GM21381 (cell line): ENCODE data around the gene RHPN2.

Source experiments
- ATAC-seq: cut with Tn5 transposase; IDR thresholded peaks from one replicate; pipeline ENCODE4 v1.9.1; 2021; ENCODE audit warnings: mild to moderate bottlenecking, moderate library complexity; ENCODE audit not compliant: unreplicated experiment

The RHPN2 gene

GRCh38 chr19:33064792-33065550 lies at the start of gene RHPN2:
Gene RHPN2, minus strand, starts transcription at chr19:33064888. Its CDS starts 36 bp downstream, at chr19:33064852.
- ATAC-seq = peak; percentile 81

- no peak for ATAC-seq
Observed at GRCh38 chr19:33114312-33114711, 49.6 kb upstream of the RHPN2 start.

GRCh38 chr19:33111587-33111986 lies 46.9 kb upstream of the RHPN2 start:
- ATAC-seq = no peak

DNA sequence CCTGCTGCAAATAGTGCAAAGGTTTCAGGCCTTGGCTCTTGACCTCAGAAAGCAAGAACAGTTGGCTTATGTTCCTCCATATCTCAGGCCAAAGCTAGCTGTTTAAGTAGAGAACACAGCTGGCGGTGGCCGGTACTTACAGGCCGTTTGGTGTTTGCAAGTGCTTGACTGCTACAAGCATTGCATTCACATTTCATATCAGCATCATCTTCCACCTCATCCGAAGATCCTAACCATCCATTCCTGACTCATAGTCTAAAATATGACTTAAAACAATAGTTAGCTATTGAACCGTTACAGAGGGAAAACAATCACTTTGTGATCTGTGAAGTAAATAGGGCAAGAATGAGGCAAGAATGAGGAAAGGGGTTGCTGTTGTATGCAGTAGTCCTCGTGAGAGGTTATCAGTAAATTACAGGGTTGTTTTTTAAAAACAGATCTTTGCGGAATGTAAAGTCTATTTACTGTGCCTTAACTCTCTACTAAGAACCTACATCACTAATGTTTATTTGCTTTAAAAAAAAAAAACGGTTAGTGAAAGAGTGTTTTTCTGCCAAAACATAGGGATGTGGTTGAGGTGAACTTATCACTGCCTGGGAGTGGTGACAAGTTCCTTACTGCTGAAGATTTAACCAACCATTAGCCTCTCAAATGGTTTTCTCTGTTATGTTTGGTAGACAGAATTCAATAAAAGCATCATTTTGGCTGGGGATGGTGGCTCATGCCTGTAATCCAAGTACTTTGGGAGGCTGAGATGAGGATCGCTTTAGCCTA lies 45.6 kb upstream of the RHPN2 start:
- no peak for ATAC-seq

- no peak for ATAC-seq
Observed at GRCh38 chr19:33108161-33108560, 43.5 kb upstream of the RHPN2 start.

GRCh38 chr19:33102893-33103292 lies 38.2 kb upstream of the RHPN2 start:
- ATAC-seq = no peak

- no peak for ATAC-seq
Observed at GRCh38 chr19:33100894-33101644, 36.4 kb upstream of the RHPN2 start.

DNA sequence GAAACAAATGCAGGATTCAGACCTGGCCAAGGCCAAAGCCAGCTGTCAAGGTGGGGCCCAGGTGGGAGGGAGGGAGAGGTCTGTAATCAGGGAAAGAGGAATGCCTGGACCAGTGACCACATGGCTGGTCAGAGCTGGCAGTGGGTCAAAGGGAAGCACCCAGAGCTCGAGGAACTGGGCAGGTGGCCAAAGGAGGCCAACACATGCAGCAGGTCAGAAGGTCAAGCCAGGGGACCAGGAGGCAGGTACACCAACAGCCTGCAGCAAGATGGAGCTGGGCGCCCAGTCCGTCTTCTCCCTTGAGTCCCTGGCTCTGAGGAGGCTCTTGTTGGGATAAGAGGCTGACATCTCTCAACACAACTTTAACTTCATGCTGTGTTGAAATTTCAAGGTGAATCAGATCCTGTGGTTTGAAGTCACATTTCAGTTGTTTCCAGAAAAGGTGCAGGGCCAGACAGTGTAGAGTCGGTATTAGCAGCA lies 33.4 kb upstream of the RHPN2 start:
- no peak for ATAC-seq

DNA sequence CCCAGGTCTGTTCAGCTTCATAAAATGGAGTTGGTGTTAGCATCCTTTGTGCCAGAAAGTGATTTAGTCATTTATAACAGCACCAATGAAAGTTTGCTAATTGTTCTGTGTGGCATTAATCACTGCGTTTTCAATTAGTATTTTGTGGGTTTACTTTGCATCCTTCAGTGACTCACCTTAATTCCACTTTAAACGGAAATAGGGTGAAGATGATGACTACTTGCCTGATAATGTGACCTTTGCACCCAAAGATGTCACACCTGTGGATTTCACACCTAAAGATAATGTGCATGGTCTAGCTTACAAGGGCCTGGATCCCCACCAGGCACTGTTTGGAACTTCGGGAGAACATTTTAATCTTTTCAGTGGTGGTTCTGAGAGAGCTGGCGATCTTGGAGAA lies 31.3 kb upstream of the RHPN2 start:
- no peak for ATAC-seq

DNA sequence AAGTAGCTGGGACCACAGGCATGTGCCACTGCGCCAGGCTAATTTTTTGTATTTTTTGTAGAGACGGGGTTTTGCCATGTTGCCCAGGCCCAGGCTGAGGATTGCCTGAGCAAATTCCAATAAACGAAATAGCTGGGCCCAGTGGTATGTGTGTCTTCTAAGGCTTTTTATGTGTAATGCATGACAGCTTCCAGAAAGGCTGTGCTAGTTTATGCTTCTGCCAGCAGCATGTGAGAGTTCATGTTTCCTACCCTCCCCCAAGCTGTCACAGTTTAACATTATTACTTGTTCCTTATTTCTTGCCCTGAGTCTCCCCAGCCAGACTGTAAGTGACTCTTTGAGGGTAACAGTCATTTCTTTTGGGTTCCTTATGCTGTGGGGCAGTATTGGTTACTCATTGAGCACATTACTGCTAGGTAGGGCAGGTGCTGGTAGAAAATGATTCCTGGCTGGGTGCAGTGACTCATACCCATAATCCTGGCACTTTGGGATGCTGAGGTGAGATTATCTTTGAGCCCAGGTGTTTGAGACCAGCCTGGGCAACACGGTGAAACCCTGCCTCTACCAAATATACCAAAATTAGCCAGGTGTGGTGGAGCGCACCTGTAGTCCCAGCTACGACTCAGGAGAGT lies 29.9 kb upstream of the RHPN2 start:
- no peak for ATAC-seq

DNA sequence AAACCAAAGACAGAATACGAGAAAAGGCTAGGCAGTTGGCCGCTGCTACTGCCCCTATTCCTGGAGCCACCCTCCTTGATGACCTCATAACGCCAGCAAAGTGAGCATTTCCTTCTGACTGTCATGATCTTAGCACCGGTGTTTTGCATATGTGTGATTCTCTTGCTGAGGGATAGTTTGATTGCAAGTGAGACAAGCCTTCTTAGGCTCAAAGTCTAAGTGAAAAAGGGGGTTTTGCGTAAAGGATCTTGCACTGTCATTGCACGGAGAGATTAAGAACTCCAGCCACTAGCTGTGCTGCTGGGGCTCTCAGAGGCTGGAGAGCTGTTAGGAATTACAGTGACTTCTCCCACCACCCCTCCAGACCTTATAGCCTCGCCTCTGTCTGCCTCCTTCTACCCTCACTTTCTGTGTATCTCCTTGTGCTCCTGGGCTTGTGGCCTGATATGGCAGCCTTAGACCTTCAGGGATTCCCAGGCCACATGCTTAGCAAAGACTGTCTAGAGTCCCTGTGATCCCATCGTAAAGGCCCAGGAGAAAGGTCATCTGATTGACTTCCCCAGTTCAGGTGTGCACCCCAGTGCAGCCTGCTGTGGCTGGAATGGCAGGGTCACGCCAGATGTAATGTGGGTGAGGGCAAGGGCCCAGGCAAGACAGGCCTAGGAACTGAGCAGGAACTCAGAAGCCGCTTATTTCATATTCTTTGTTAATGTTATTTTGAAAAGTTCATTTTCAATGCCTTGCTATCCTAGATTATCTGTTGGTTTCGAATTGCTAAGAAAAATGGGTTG lies 28.9 kb upstream of the RHPN2 start:
- no peak for ATAC-seq

GRCh38 chr19:33090179-33090578 lies 25.5 kb upstream of the RHPN2 start:
- no peak for ATAC-seq

GRCh38 chr19:33089010-33089409 lies 24.3 kb upstream of the RHPN2 start:
- no peak for ATAC-seq

- ATAC-seq = no peak
Observed at GRCh38 chr19:33086955-33087354, 22.3 kb upstream of the RHPN2 start.

DNA sequence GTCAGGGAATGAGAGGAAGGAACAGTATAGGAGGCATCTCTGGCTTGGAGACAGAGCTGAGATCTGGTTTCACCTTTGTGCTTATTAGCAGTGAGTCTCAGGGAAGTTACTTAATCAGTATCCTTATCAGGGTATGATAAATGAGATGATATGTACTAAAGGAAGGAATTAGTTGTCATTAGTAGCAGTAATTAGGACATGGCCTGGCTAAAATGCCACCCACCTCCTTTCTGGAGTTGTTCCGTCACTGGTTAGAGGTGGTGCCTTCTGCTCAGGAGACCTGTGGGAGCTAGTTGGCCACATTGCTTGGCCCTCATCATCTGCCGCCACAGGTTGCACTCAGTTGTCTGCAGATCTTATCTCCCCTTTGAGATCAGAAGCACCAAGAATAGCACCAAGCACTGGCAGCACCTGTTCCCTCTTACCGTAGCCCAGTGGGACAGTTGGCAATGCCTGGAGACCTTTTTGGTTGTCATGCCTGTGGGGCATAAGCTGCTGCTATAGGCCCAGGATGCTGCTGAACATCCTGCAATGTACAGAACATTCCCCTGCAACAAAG lies 21.0 kb upstream of the RHPN2 start:
- ATAC-seq = no peak

DNA sequence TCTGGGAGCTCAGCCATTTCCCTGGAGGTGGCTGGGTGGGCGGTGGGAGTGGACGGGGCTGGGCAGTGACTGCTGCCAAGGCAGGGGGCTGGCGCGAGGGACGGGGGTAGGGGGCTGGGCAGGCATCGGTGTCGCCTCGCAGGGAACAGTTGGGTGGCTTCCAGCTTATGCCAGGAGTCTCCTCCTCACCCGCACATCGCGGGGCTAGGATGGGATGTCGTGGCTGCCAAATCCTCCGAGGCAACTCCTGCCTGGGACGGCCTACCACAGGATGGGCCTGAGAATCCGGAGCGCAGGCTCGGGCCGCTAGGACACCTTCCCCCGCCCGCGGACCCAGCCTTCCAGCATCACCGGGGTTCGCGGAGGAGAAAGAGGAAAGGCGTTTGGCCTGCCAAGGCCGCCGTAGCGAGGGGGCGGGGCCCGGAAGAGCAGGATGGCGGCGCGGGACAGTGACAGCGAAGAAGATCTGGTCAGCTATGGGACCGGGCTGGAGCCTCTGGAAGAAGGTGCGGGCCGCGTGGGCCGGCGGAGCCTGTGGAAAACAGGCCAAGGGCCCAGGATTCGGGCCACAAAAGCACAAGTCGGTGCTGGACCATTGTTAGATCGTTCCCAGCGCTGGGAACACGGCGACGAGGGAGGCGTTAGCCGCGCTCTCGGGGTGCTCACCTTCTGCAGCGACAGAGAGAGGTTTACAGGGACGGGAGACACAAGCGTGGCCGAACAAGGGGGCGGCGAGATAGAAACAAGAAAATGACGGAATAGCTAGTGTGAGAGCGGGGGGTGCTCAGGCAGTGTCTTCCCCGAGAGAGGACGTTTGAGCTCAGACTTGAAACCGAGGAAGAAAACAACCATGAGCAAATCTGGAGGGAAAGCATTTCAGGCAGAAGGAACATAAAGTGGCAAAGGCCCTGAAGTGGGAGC lies 16.3 kb upstream of the RHPN2 start, which contains the start of gene GPATCH1:
GPATCH1 (plus strand) TSS at position 421 of the 921 bp plus-strand sequence; CDS start at position 434, 13 bp downstream.
- ATAC-seq = peak; percentile 93

DNA sequence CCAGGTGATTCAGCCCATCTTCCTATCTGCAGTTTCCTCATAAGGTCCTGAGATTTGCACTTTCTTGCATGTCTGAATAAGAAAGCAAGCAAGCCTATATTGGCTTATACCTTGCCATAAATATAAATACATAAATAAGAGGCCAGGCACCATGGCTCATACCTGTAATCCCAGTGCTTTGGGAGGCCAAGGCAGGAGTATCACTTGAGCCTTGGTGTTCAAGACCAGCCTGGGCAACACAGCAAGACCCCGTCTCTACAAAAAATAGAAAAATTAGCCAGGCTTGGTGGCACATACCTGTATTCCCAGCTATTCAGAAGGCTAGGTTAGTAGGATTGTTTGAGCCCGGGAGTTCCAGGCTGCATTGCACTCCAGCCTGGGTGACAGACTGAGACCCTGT lies 10.8 kb upstream of the RHPN2 start:
- no peak for ATAC-seq

DNA sequence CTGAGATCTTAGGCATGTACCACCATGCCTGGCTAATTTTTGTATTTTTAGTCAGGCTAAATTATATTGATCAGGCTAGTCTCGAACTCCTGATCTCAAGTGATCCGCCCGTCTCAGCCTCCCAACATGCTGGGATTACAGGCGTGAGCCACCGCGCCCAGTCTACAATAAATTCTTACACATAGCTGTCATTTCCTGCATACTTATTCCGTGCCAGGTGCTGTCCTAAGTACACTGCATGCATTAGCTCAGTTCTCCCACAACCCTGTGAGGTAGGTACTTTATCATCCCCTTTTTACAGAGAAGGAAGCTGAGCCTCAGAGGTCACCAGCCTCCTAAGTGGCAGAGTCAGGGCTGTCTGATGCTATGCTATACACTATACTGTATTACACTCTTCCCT lies 7.2 kb upstream of the RHPN2 start:
- ATAC-seq = no peak

GRCh38 chr19:33067121-33067520 lies 2.4 kb upstream of the RHPN2 start:
- ATAC-seq = no peak
